ENCODE results near the gene EPDR1. TPM values are rescaled to one million over a fixed set of nuclear protein-coding genes. Genes with fewer than 3 reads are reported as not detected.
A peak's percentile ranks its signal among the peaks of the same experiment; 100 is the strongest.

The EPDR1 gene
- total and polyA plus RNA-seq, 4 donors: 4.3 to 12.7 (median 9.6) TPM

GRCh38 chr7:37916673-37917660 lies 3.5 kb upstream of the EPDR1 start, which contains the start of gene SFRP4:
TSS of gene SFRP4 (minus strand) at chr7:37916817. CDS start at chr7:37916537, 280 bp downstream.
- H3K36me3 ChIP-seq (ENCODE audit: control insufficient read depth in 4 of 4, insufficient read depth in 3 of 4, low read depth in 1 of 4, low read length in 3 of 4): no peaks in the 10 kb centered on the region
- no peaks in the 10 kb centered on the region for H3K9me3 ChIP-seq (ENCODE audit: control insufficient read depth in 4 of 4, low read length in 3 of 4)
- 1% methylated on average over 46 of the region's 46 CpGs for whole genome bisulfite sequencing
- H3K9ac ChIP-seq (ENCODE audit: low read depth in 1 of 2, low read length in 2 of 2): no peak within 1 kb of the TSS
- peaks cover 0 to 3% (median 0%) of the 10 kb centered on the region in 4 donors for H3K27me3 ChIP-seq (ENCODE audit: control insufficient read depth in 4 of 4, insufficient read depth in 4 of 4, low read length in 3 of 4)
- peak; percentile 25 to 44 for TF ChIP-seq RXRA (IDR thresholded peaks at IDR 0.05)
- peak; percentile 86 to 89 for TF ChIP-seq RAD21 (IDR thresholded peaks at IDR 0.05)
- TF ChIP-seq CTCF (IDR thresholded peaks at IDR 0.05; ENCODE audit: low read depth, low read length, missing input control): peak; percentile 76
- TF ChIP-seq JUND (IDR thresholded peaks at IDR 0.05): no peak
- TF ChIP-seq YY1 (IDR thresholded peaks at IDR 0.05): no peak
- TF ChIP-seq, protein P1, sequence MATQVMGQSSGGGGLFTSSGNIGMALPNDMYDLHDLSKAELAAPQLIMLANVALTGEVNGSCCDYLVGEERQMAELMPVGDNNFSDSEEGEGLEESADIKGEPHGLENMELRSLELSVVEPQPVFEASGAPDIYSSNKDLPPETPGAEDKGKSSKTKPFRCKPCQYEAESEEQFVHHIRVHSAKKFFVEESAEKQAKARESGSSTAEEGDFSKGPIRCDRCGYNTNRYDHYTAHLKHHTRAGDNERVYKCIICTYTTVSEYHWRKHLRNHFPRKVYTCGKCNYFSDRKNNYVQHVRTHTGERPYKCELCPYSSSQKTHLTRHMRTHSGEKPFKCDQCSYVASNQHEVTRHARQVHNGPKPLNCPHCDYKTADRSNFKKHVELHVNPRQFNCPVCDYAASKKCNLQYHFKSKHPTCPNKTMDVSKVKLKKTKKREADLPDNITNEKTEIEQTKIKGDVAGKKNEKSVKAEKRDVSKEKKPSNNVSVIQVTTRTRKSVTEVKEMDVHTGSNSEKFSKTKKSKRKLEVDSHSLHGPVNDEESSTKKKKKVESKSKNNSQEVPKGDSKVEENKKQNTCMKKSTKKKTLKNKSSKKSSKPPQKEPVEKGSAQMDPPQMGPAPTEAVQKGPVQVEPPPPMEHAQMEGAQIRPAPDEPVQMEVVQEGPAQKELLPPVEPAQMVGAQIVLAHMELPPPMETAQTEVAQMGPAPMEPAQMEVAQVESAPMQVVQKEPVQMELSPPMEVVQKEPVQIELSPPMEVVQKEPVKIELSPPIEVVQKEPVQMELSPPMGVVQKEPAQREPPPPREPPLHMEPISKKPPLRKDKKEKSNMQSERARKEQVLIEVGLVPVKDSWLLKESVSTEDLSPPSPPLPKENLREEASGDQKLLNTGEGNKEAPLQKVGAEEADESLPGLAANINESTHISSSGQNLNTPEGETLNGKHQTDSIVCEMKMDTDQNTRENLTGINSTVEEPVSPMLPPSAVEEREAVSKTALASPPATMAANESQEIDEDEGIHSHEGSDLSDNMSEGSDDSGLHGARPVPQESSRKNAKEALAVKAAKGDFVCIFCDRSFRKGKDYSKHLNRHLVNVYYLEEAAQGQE (IDR thresholded peaks at IDR 0.05): peak; percentile 33
- peak; percentile 43 to 55 for TF ChIP-seq HNF4A (conservative IDR thresholded peaks at IDR 0.05)
- peak; percentile 31 for TF ChIP-seq HNF4G (IDR thresholded peaks at IDR 0.05)
- no peak for TF ChIP-seq ATF3 (IDR thresholded peaks at IDR 0.05)
- DNase-seq (ENCODE audit: low spot score): no peak
- H3K4me3 ChIP-seq (ENCODE audit: low read depth in 1 of 3, low read length in 3 of 3): peak within 1 kb of the TSS in 2 of 3 donors; percentile 24 to 59
- H3K4me1 ChIP-seq (ENCODE audit: control insufficient read depth in 4 of 4, insufficient read depth in 4 of 4, low read length in 3 of 4): peaks cover 3 to 29% (median 19%) of the 10 kb centered on the region in 4 donors
- no peak within 1 kb of the TSS for H3K27ac ChIP-seq (ENCODE audit: low read depth in 1 of 2, low read length in 2 of 2)

GRCh38 chr7:37918526-37918925 lies 1.9 kb upstream of the EPDR1 start:
- Histone ChIP-seq H3K4me3 (ENCODE audit: low read depth in 1 of 3, low read length in 3 of 3) (no peak overlapping the region), H3K4me1 (ENCODE audit: control insufficient read depth in 4 of 4, insufficient read depth in 4 of 4, low read length in 3 of 4) (peaks cover 6 to 29% (median 19%) of the 10 kb centered on the region in 4 donors), H3K9ac (ENCODE audit: low read depth in 1 of 2, low read length in 2 of 2) (no peak overlapping the region), H3K27ac (ENCODE audit: low read depth in 1 of 2, low read length in 2 of 2) (no peak overlapping the region), H3K9me3 (ENCODE audit: control insufficient read depth in 4 of 4, low read length in 3 of 4) (no peaks in the 10 kb centered on the region), H3K27me3 (ENCODE audit: control insufficient read depth in 4 of 4, insufficient read depth in 4 of 4, low read length in 3 of 4) (peaks cover 0 to 3% (median 0%) of the 10 kb centered on the region in 4 donors), H3K36me3 (ENCODE audit: control insufficient read depth in 4 of 4, insufficient read depth in 3 of 4, low read depth in 1 of 4, low read length in 3 of 4) (no peaks in the 10 kb centered on the region)
- DNase-seq (ENCODE audit: low spot score): no peak
- TF ChIP-seq HNF4A (conservative IDR thresholded peaks at IDR 0.05) (no peak), GABPA (IDR thresholded peaks at IDR 0.05 in 1 of 2, conservative IDR thresholded peaks at IDR 0.05 in 1 of 2) (no peak), RAD21 (IDR thresholded peaks at IDR 0.05) (no peak), ATF3 (IDR thresholded peaks at IDR 0.05) (no peak), RXRA (IDR thresholded peaks at IDR 0.05) (no peak), FOXA1 (IDR thresholded peaks at IDR 0.05) (no peak)
- TF ChIP-seq, protein P2, sequence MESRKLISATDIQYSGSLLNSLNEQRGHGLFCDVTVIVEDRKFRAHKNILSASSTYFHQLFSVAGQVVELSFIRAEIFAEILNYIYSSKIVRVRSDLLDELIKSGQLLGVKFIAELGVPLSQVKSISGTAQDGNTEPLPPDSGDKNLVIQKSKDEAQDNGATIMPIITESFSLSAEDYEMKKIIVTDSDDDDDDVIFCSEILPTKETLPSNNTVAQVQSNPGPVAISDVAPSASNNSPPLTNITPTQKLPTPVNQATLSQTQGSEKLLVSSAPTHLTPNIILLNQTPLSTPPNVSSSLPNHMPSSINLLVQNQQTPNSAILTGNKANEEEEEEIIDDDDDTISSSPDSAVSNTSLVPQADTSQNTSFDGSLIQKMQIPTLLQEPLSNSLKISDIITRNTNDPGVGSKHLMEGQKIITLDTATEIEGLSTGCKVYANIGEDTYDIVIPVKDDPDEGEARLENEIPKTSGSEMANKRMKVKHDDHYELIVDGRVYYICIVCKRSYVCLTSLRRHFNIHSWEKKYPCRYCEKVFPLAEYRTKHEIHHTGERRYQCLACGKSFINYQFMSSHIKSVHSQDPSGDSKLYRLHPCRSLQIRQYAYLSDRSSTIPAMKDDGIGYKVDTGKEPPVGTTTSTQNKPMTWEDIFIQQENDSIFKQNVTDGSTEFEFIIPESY (IDR thresholded peaks at IDR 0.05): no peak
- WGBS: 58% methylated on average over 4 of the region's 4 CpGs
